Neural cell (in vitro differentiated cells): ENCODE results near the gene ACOT12. TPM values are rescaled to one million over a fixed set of nuclear protein-coding genes. Genes with fewer than 3 reads are reported as not detected.

Experiments used
- H2AFZ ChIP-seq: fragments of 200-600, 300-800 bp; sonication (generic), shearing (Covaris generic); 2 replicates; pipeline ENCODE4 v1.6.0; 2014; ENCODE audit warnings: low read depth, mild to moderate bottlenecking, antibody characterized with exemption, low read length, moderate library complexity
- H3F3A ChIP-seq: fragments of 200-600 bp; shearing (Covaris generic); 2 replicates; pipeline ENCODE4 v1.6.1; 2016; ENCODE audit warnings: mild to moderate bottlenecking, moderate library complexity, mixed read lengths, antibody characterized with exemption, low read length; ENCODE audit not compliant: insufficient read depth, poor library complexity, severe bottlenecking
- H3K27ac ChIP-seq: fragments of 200-600, 300-800 bp; sonication (generic), shearing (Covaris generic); 2 replicates; pipeline ENCODE4 v1.5.1; 2014; ENCODE audit warnings: mild to moderate bottlenecking, low read length, moderate library complexity
- H3K27me3 ChIP-seq: fragments of 300-800, 200-600 bp; sonication (generic), shearing (Covaris generic); 2 replicates; pipeline ENCODE4 v1.6.0; 2014; ENCODE audit warnings: mild to moderate bottlenecking, low read depth, low read length, moderate library complexity; ENCODE audit not compliant: insufficient read depth
- H3K36me3 ChIP-seq: fragments of 300-800, 200-600 bp; sonication (generic), shearing (Covaris generic); 2 replicates; pipeline ENCODE4 v1.5.1; 2014; ENCODE audit warnings: mild to moderate bottlenecking, antibody characterized with exemption, low read length, moderate library complexity; ENCODE audit not compliant: insufficient read depth
- H3K4me2 ChIP-seq: fragments of 300-800, 200-600 bp; sonication (generic), shearing (Covaris generic); 2 replicates; pipeline ENCODE4 v1.6.0; 2014; ENCODE audit warnings: mild to moderate bottlenecking, low read length
- H3K4me3 ChIP-seq: fragments of 300-800, 200-600 bp; sonication (generic), shearing (Covaris generic); 2 replicates; pipeline ENCODE4 v1.5.1; 2014; ENCODE audit warnings: mild to moderate bottlenecking, low read length, moderate library complexity
- H3K79me2 ChIP-seq: fragments of 200-600 bp; shearing (Covaris generic); replicated peaks from 2 replicates; pipeline ENCODE4 v1.6.0; 2014; ENCODE audit warnings: mild to moderate bottlenecking, low read length, moderate library complexity; ENCODE audit not compliant: insufficient read depth
- H3K9ac ChIP-seq: fragments of 300-800, 200-600 bp; sonication (generic), shearing (Covaris generic); 2 replicates; pipeline ENCODE4 v1.6.1; 2016; ENCODE audit warnings: mild to moderate bottlenecking, low read length, mixed read lengths
- H3K9me2 ChIP-seq: fragments of 200-600 bp; shearing (Covaris generic); 2 replicates; pipeline ENCODE4 v1.6.1; 2016; ENCODE audit warnings: mild to moderate bottlenecking, low read length, mixed read lengths; ENCODE audit not compliant: insufficient read depth
- H3K9me3 ChIP-seq: fragments of 200-600, 300-800 bp; sonication (generic), shearing (Covaris generic); 2 replicates; pipeline ENCODE4 v1.6.1; 2016; ENCODE audit warnings: mild to moderate bottlenecking, mixed run types, low read length, moderate library complexity, mixed read lengths
- H4K20me1 ChIP-seq: fragments of 200-600 bp; shearing (Covaris generic); 2 replicates; pipeline ENCODE4 v1.6.1; 2016; ENCODE audit warnings: mild to moderate bottlenecking, mixed run types; ENCODE audit not compliant: insufficient read depth
- EP300 ChIP-seq: fragments of 450-650 bp; conservative IDR thresholded peaks from 2 replicates; pipeline ENCODE4 v1.6.1; 2014; ENCODE audit warnings: antibody characterized with exemption, mild to moderate bottlenecking, moderate library complexity; ENCODE audit not compliant: poor library complexity, severe bottlenecking
- EZH2 ChIP-seq: fragments of 200-600, 300-800 bp; shearing (Covaris generic), sonication (generic); IDR thresholded peaks from 2 replicates; pipeline ENCODE4 v1.6.1; 2014; ENCODE audit warnings: antibody characterized with exemption, low read length, borderline replicate concordance, mild to moderate bottlenecking; ENCODE audit not compliant: insufficient read depth, poor library complexity, severe bottlenecking
- MXI1 ChIP-seq: fragments of 450-650 bp; conservative IDR thresholded peaks from 2 replicates; pipeline ENCODE4 v1.6.1; 2014; ENCODE audit warnings: antibody characterized with exemption, mild to moderate bottlenecking; ENCODE audit not compliant: poor library complexity, severe bottlenecking
- POLR2AphosphoS5 ChIP-seq: IDR thresholded peaks from 2 replicates; pipeline ENCODE4 v1.6.1; 2012
- RAD21 ChIP-seq: fragments of 450-650 bp; conservative IDR thresholded peaks from 2 replicates; pipeline ENCODE4 v1.6.1; 2014; ENCODE audit warnings: antibody characterized with exemption, mild to moderate bottlenecking, moderate library complexity
- SMC3 ChIP-seq: fragments of 450-650 bp; conservative IDR thresholded peaks from 2 replicates; pipeline ENCODE4 v1.6.1; 2014; ENCODE audit warnings: antibody characterized with exemption, mild to moderate bottlenecking, moderate library complexity; ENCODE audit not compliant: poor library complexity
- TAF1 ChIP-seq: IDR thresholded peaks from 2 replicates; pipeline ENCODE4 v1.6.1; 2012; ENCODE audit warnings: low read depth
- polyA plus RNA-seq: library from polyadenylated mRNA; depleted of rRNA; stranded (reverse); fragments of >200 nt; gene quantifications from 2 replicates; pipeline ENCODE4 v1.2.3, GENCODE V29; 2014
- TF ChIP-seq, protein P1 (sequence below): fragments of 450-650 bp; IDR thresholded peaks from 2 replicates; pipeline ENCODE4 v1.5.1; 2014; ENCODE audit warnings: antibody characterized with exemption, mild to moderate bottlenecking, moderate library complexity; ENCODE audit not compliant: poor library complexity, severe bottlenecking
- TF ChIP-seq, protein P2 (sequence below): IDR thresholded peaks from 2 replicates; pipeline ENCODE4 v1.6.1; 2012; ENCODE audit warnings: borderline replicate concordance

ACOT12 gene
- polyA plus RNA-seq, 1 donor from 2014 or later, result 1.2 TPM

DNA sequence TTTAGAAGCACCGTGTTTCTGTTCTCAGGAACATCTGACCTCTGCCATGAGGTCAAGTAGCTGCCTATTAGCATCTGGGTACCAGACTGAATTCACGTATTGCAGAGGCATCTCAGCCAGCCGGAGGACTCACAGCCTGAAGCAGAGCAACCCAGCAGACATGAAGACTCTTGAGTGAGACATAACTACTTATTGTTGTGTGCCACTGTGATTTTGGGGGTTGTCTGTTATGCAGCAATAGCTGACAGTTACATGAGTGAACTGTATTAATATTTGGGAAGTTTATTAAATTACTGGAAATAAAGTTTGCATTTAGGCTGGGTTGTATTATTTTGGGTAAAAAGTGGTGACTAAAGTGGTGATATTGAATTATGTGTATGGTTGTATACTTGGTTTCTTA is 1.3 kb upstream of the ACOT12 start:
- no peaks in the 10 kb centered on the region for H3K9me2 ChIP-seq
- peaks cover 6% of the 10 kb centered on the region for H3K27me3 ChIP-seq
- no peaks in the 10 kb centered on the region for H4K20me1 ChIP-seq
- H3K4me2 ChIP-seq, result no peak overlapping the region
- no peak overlapping the region for H2AFZ ChIP-seq
- TF ChIP-seq EP300 (no peak), EZH2 (no peak), POLR2AphosphoS5 (no peak), RAD21 (no peak), SMC3 (no peak), MXI1 (no peak), TAF1 (no peak)
- TF ChIP-seq, protein P1, sequence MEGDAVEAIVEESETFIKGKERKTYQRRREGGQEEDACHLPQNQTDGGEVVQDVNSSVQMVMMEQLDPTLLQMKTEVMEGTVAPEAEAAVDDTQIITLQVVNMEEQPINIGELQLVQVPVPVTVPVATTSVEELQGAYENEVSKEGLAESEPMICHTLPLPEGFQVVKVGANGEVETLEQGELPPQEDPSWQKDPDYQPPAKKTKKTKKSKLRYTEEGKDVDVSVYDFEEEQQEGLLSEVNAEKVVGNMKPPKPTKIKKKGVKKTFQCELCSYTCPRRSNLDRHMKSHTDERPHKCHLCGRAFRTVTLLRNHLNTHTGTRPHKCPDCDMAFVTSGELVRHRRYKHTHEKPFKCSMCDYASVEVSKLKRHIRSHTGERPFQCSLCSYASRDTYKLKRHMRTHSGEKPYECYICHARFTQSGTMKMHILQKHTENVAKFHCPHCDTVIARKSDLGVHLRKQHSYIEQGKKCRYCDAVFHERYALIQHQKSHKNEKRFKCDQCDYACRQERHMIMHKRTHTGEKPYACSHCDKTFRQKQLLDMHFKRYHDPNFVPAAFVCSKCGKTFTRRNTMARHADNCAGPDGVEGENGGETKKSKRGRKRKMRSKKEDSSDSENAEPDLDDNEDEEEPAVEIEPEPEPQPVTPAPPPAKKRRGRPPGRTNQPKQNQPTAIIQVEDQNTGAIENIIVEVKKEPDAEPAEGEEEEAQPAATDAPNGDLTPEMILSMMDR, result no peak
- TF ChIP-seq, protein P2, sequence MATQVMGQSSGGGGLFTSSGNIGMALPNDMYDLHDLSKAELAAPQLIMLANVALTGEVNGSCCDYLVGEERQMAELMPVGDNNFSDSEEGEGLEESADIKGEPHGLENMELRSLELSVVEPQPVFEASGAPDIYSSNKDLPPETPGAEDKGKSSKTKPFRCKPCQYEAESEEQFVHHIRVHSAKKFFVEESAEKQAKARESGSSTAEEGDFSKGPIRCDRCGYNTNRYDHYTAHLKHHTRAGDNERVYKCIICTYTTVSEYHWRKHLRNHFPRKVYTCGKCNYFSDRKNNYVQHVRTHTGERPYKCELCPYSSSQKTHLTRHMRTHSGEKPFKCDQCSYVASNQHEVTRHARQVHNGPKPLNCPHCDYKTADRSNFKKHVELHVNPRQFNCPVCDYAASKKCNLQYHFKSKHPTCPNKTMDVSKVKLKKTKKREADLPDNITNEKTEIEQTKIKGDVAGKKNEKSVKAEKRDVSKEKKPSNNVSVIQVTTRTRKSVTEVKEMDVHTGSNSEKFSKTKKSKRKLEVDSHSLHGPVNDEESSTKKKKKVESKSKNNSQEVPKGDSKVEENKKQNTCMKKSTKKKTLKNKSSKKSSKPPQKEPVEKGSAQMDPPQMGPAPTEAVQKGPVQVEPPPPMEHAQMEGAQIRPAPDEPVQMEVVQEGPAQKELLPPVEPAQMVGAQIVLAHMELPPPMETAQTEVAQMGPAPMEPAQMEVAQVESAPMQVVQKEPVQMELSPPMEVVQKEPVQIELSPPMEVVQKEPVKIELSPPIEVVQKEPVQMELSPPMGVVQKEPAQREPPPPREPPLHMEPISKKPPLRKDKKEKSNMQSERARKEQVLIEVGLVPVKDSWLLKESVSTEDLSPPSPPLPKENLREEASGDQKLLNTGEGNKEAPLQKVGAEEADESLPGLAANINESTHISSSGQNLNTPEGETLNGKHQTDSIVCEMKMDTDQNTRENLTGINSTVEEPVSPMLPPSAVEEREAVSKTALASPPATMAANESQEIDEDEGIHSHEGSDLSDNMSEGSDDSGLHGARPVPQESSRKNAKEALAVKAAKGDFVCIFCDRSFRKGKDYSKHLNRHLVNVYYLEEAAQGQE, result no peak
- no peak overlapping the region for H3K4me3 ChIP-seq
- no peaks in the 10 kb centered on the region for H3K9me3 ChIP-seq
- no peak overlapping the region for H3K27ac ChIP-seq
- H3F3A ChIP-seq, result no peaks in the 10 kb centered on the region
- H3K79me2 ChIP-seq, result no peaks in the 10 kb centered on the region
- H3K9ac ChIP-seq, result no peak overlapping the region
- no peaks in the 10 kb centered on the region for H3K36me3 ChIP-seq

DNA sequence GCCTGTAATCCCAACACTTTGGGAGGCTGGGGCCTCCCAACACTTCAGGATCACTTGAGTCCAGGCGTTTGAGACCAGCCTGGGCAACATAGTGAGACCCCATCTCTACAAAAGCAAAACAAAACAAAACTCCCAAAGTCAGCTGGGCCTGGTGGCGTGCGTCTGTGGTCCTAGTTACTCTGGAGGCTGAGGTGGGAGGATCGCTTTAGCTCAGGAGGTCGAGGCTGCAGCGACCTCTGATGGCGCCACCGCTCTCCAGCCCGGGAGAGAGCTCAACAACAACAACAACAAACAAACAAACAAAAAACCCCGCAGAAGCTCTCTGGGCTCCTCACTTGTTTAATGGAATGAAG is 528 bp downstream of the ACOT12 start:
- Histone ChIP-seq H3F3A (no peaks in the 10 kb centered on the region), H3K79me2 (no peaks in the 10 kb centered on the region), H3K27ac (no peak overlapping the region), H3K9me2 (no peaks in the 10 kb centered on the region), H4K20me1 (no peaks in the 10 kb centered on the region), H3K4me2 (no peak overlapping the region), H3K9ac (peak overlapping the region; percentile 41), H3K9me3 (no peaks in the 10 kb centered on the region), H3K36me3 (no peaks in the 10 kb centered on the region), H3K27me3 (peaks cover 6% of the 10 kb centered on the region), H3K4me3 (peak overlapping the region; percentile 61), H2AFZ (no peak overlapping the region)
- TF ChIP-seq, protein P1, result no peak
- TF ChIP-seq EP300, result no peak
- no peak for TF ChIP-seq EZH2
- TF ChIP-seq TAF1, result no peak
- no peak for TF ChIP-seq POLR2AphosphoS5
- no peak for TF ChIP-seq RAD21
- TF ChIP-seq SMC3, result no peak
- TF ChIP-seq MXI1, result no peak
- TF ChIP-seq, protein P2, result no peak
